ENCODE measurements around the gene CCNT1. TPM values are rescaled to one million over a fixed set of nuclear protein-coding genes. Genes with fewer than 3 reads are reported as not detected.

Gene CCNT1
- total RNA-seq, 2 experiments from 2014 or later = 150 TPM

DNA sequence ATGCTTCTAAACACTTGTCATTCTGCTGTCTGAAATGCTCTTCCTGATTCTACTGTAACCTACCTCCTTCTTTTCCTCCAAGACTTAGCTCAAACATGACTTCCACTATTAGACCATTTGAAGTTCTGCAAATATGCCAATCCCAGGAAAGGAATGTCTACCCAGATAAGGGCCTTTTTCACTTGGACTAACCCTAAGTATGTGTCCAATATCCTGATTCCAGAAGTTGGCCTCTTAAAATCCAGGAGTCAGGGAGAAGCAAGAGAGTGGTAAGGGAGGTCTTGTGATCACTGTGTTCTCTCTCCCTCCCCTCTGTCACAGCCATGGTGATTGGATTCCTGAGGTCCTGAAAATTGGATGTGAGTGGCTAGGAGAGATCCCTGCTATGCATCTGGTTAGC, 42.2 kb upstream of the CCNT1 start:
- H3K27me3 ChIP-seq (ENCODE audit: control insufficient read depth in 1 of 2, insufficient read depth in 2 of 2, low read length in 2 of 2) = no peaks in the 10 kb centered on the region
- TF ChIP-seq, protein P1, sequence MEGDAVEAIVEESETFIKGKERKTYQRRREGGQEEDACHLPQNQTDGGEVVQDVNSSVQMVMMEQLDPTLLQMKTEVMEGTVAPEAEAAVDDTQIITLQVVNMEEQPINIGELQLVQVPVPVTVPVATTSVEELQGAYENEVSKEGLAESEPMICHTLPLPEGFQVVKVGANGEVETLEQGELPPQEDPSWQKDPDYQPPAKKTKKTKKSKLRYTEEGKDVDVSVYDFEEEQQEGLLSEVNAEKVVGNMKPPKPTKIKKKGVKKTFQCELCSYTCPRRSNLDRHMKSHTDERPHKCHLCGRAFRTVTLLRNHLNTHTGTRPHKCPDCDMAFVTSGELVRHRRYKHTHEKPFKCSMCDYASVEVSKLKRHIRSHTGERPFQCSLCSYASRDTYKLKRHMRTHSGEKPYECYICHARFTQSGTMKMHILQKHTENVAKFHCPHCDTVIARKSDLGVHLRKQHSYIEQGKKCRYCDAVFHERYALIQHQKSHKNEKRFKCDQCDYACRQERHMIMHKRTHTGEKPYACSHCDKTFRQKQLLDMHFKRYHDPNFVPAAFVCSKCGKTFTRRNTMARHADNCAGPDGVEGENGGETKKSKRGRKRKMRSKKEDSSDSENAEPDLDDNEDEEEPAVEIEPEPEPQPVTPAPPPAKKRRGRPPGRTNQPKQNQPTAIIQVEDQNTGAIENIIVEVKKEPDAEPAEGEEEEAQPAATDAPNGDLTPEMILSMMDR (IDR thresholded peaks at IDR 0.05) = no peak
- intact Hi-C loops (cut with DNase I, micrococcal nuclease) = no loop called here
- H3K4me1 Mint-ChIP-seq (ENCODE audit: low read depth) = no peaks in the 10 kb centered on the region
- no peaks in the 10 kb centered on the region for H3K9me3 Mint-ChIP-seq
- ChIA-PET CTCF (no interaction called here), POLR2A (no interaction called here)
- no peaks in the 10 kb centered on the region for H3K36me3 ChIP-seq (ENCODE audit: insufficient read depth, low read length)
- no peak overlapping the region for H3K27ac ChIP-seq (ENCODE audit: low read depth in 1 of 2, low read length in 2 of 2)
- no peaks in the 10 kb centered on the region for H3K27me3 Mint-ChIP-seq
- H3K4me3 Mint-ChIP-seq = no peak overlapping the region
- H3K36me3 Mint-ChIP-seq (ENCODE audit: low read depth) = no peaks in the 10 kb centered on the region
- no peak overlapping the region for H3K27ac Mint-ChIP-seq
- H3K4me3 ChIP-seq (ENCODE audit: low read length) = no peak overlapping the region
- no peaks in the 10 kb centered on the region for H3K9me3 ChIP-seq (ENCODE audit: control insufficient read depth in 1 of 2, insufficient read depth in 1 of 2, low read length in 2 of 2)
- DNase-seq (no peak), ATAC-seq (ENCODE audit: poor library complexity) (no peak)
- no peaks in the 10 kb centered on the region for H3K4me1 ChIP-seq (ENCODE audit: insufficient read depth, low read length)

DNA sequence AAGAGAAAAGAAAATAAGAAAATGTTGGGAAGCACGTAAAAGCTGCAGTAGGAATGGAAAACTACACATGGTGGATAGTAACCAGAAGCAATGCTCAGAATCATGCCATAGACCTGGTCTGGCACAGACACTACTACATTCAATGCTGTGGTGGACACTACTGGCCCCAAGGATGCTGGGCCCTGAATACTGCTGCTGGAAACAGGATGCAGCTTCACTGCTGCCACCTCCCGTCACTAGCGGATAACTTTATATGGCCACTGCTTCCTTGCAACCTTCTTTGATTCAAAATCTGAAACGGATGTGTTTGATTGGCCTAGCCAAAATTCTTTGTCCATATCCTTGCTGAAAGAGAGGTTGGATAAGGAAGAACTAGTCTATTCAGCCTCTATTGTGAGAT, 41.7 kb upstream of the CCNT1 start:
- intact Hi-C loops (cut with DNase I, micrococcal nuclease) = no loop called here
- no peak overlapping the region for H3K27ac Mint-ChIP-seq
- H3K36me3 ChIP-seq (ENCODE audit: insufficient read depth, low read length) = no peaks in the 10 kb centered on the region
- H3K4me1 Mint-ChIP-seq (ENCODE audit: low read depth) = no peaks in the 10 kb centered on the region
- no peaks in the 10 kb centered on the region for H3K9me3 Mint-ChIP-seq
- no peaks in the 10 kb centered on the region for H3K36me3 Mint-ChIP-seq (ENCODE audit: low read depth)
- H3K27me3 ChIP-seq (ENCODE audit: control insufficient read depth in 1 of 2, insufficient read depth in 2 of 2, low read length in 2 of 2) = no peaks in the 10 kb centered on the region
- H3K27me3 Mint-ChIP-seq = no peaks in the 10 kb centered on the region
- H3K27ac ChIP-seq (ENCODE audit: low read depth in 1 of 2, low read length in 2 of 2) = no peak overlapping the region
- ChIA-PET POLR2A (no interaction called here), CTCF (no interaction called here)
- H3K9me3 ChIP-seq (ENCODE audit: control insufficient read depth in 1 of 2, insufficient read depth in 1 of 2, low read length in 2 of 2) = no peaks in the 10 kb centered on the region
- no peak overlapping the region for H3K4me3 ChIP-seq (ENCODE audit: low read length)
- H3K4me3 Mint-ChIP-seq = no peak overlapping the region
- H3K4me1 ChIP-seq (ENCODE audit: insufficient read depth, low read length) = no peaks in the 10 kb centered on the region
- ATAC-seq (ENCODE audit: poor library complexity) (no peak), DNase-seq (no peak)
- TF ChIP-seq, protein P1 (IDR thresholded peaks at IDR 0.05) = no peak

DNA sequence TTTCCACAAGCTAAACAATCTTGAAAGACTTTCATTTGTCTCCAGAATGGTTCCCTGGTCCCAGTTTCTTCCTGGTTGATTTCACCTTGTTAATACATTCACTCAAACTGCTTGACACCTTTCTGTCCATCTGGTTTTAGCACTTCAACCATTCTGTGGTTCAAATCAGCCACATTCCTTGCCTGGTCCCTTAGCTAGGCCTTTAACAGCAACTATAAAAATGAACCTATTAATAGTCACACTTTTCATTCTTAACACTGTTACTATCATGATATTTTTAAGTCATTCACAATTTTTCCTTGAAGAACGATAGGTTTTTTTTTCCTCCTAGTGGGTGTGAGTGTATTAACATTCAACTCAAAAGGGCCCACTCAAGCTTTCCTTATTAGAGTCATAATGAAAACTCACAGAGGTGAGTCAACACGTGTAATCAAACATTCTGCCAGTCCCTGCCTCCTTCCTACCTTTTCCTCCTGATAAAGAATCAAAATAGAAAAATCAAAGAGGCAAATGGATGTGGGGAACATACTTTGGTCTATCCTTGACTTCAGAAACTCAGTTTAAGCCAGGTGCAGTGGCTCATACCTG, 34.4 kb upstream of the CCNT1 start:
- no peaks in the 10 kb centered on the region for H3K4me1 Mint-ChIP-seq (ENCODE audit: low read depth)
- no peaks in the 10 kb centered on the region for H3K9me3 Mint-ChIP-seq
- H3K4me1 ChIP-seq (ENCODE audit: insufficient read depth, low read length) = no peaks in the 10 kb centered on the region
- TF ChIP-seq, protein P1 (IDR thresholded peaks at IDR 0.05) = no peak
- intact Hi-C loops (cut with DNase I, micrococcal nuclease) = loop anchor here in 1 of 2 experiments (5.0 kb wide), 1 partner anchor 141 kb away; no protein-coding TSS in a partner anchor
- H3K27ac ChIP-seq (ENCODE audit: low read depth in 1 of 2, low read length in 2 of 2) = no peak overlapping the region
- POLR2A ChIA-PET = no interaction called here
- H3K27ac Mint-ChIP-seq = no peak overlapping the region
- ATAC-seq (ENCODE audit: poor library complexity) = no peak
- no peaks in the 10 kb centered on the region for H3K9me3 ChIP-seq (ENCODE audit: control insufficient read depth in 1 of 2, insufficient read depth in 1 of 2, low read length in 2 of 2)
- H3K27me3 ChIP-seq (ENCODE audit: control insufficient read depth in 1 of 2, insufficient read depth in 2 of 2, low read length in 2 of 2) = no peaks in the 10 kb centered on the region
- no peak overlapping the region for H3K4me3 ChIP-seq (ENCODE audit: low read length)
- CTCF ChIA-PET = no interaction called here
- no peaks in the 10 kb centered on the region for H3K36me3 Mint-ChIP-seq (ENCODE audit: low read depth)
- no peak overlapping the region for H3K4me3 Mint-ChIP-seq
- H3K36me3 ChIP-seq (ENCODE audit: insufficient read depth, low read length) = no peaks in the 10 kb centered on the region
- DNase-seq = no peak
- H3K27me3 Mint-ChIP-seq = no peaks in the 10 kb centered on the region

All from CD4-positive, alpha-beta T cell (primary cell).